BJ (cell line): ENCODE results near the gene COLEC12. TPM values are rescaled to one million over a fixed set of nuclear protein-coding genes. Genes with fewer than 3 reads are reported as not detected.

Experiments used
- CTCF ChIA-PET: fragments of 350-600 bp; formaldehyde crosslinking; extraction: SDS; loops from one replicate; lab custom pipeline; 2021; ENCODE audit warnings: antibody characterized with exemption, inconsistent platforms; lab: Yijun Ruan, JAX
- POLR2A ChIA-PET: fragments of 300-600 bp; sonication (Branson Sonifier 250); formaldehyde crosslinking; extraction: SDS; loops from one replicate; lab custom pipeline; 2021; ENCODE audit warnings: antibody characterized with exemption; lab: Charles Lee
- DNase-seq: peaks from one replicate; pipeline ENCODE4 v3.0.0-alpha.2; 2011; ENCODE audit warnings: low read depth
- H3K27me3 ChIP-seq: 2 replicates; pipeline ENCODE4 v1.6.0; 2011; ENCODE audit warnings: low read length; ENCODE audit not compliant: control insufficient read depth, insufficient read depth
- H3K36me3 ChIP-seq: 2 replicates; pipeline ENCODE4 v1.5.1; 2011; ENCODE audit warnings: low read length; ENCODE audit not compliant: control insufficient read depth, insufficient read depth
- H3K4me3 ChIP-seq: 2 replicates; pipeline ENCODE4 v1.5.1; 2011; ENCODE audit warnings: low read depth, mild to moderate bottlenecking, control low read depth, low read length
- polyA plus RNA-seq: library from polyadenylated mRNA; depleted of rRNA; stranded (reverse); fragments of >200 nt; gene quantifications from 2 replicates; pipeline ENCODE4 v1.2.3, GENCODE V29; 2011
- TF ChIP-seq, protein P1 (sequence below): IDR thresholded peaks from 2 replicates; pipeline ENCODE4 v1.5.1; 2011; ENCODE audit warnings: low read depth, mild to moderate bottlenecking, control low read depth, inconsistent platforms, low read length, moderate library complexity; ENCODE audit not compliant: insufficient read depth

COLEC12 gene
- polyA plus RNA-seq, 1 experiment: 41.1 TPM

DNA sequence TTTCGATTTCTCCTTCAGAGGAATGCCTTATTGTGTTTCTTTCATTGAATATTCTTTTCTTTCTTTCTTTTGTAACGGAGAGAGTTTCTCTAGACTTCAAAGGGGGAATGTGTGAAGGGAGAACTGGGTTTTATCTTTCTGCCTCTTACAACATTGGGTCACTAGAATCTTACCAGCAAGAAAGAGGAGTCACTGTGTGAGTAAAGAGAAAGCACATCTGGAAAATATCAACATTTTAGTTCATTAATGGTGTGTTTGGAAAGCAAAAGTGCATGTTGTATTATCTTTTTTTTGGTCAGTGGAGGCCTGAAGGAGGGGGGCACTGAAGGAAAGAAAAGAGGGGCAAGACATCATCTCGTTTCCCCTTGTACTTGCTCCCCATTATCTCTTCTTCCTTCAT lies 146.0 kb downstream of the COLEC12 start:
- H3K27me3 ChIP-seq: no peaks in the 10 kb centered on the region
- no peak overlapping the region for H3K4me3 ChIP-seq
- TF ChIP-seq, protein P1, sequence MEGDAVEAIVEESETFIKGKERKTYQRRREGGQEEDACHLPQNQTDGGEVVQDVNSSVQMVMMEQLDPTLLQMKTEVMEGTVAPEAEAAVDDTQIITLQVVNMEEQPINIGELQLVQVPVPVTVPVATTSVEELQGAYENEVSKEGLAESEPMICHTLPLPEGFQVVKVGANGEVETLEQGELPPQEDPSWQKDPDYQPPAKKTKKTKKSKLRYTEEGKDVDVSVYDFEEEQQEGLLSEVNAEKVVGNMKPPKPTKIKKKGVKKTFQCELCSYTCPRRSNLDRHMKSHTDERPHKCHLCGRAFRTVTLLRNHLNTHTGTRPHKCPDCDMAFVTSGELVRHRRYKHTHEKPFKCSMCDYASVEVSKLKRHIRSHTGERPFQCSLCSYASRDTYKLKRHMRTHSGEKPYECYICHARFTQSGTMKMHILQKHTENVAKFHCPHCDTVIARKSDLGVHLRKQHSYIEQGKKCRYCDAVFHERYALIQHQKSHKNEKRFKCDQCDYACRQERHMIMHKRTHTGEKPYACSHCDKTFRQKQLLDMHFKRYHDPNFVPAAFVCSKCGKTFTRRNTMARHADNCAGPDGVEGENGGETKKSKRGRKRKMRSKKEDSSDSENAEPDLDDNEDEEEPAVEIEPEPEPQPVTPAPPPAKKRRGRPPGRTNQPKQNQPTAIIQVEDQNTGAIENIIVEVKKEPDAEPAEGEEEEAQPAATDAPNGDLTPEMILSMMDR: no peak
- H3K36me3 ChIP-seq: peaks cover 4% of the 10 kb centered on the region
- no peak for DNase-seq
- ChIA-PET POLR2A (no interaction called here), CTCF (no interaction called here)

DNA sequence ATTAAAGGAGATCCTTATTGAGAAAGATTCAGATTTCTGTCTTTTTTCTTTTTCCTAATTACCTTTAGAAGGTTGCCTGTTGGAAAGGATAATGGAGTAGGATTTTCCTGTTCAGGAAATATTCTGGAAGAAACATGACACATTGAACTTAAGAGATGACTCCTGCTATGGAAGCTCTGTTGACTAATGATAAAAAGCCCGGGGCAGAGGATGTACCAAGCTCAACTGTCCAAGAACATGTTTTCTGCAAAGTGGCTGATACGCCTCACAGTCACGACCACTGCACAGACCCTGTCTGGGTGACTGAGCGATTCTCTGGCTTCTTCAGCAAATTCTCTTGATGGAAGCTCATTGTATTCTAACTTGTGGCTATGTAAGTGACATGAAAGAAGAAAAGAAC lies 146.5 kb downstream of the COLEC12 start:
- ChIA-PET POLR2A (no interaction called here), CTCF (interaction anchor here (0.7 kb wide), 1 partner anchor 71 kb away, joined by 3 read pairs; no protein-coding TSS in a partner anchor)
- TF ChIP-seq, protein P1: no peak
- no peak for DNase-seq
- H3K4me3 ChIP-seq: no peak overlapping the region
- H3K27me3 ChIP-seq: no peaks in the 10 kb centered on the region
- peaks cover 5% of the 10 kb centered on the region for H3K36me3 ChIP-seq

DNA sequence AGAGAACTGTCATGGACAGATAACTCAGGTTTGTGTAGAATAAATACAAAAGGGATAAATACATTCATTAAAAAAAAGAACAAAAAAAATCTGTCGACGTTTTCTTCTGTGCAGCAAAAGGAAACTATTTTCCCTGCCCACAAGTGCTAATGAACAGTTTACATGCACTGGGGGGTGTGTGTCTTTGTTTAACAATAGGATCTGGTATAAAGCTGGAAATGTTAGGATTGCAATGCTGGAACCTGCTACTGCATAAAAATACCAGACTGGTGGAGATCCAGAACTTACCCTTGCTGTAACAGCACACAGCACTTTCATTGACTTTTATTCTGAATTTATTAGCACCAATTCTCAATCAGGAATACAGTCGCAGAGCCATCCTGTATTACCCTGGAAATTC lies 148.1 kb downstream of the COLEC12 start:
- Histone ChIP-seq H3K27me3 (no peaks in the 10 kb centered on the region), H3K36me3 (peaks cover 5% of the 10 kb centered on the region), H3K4me3 (no peak overlapping the region)
- CTCF ChIA-PET: interaction anchor here (1.5 kb wide), 1 partner anchor 12 kb away, joined by 6 read pairs; no protein-coding TSS in a partner anchor
- no peak for DNase-seq
- TF ChIP-seq, protein P1: no peak
- POLR2A ChIA-PET: no interaction called here

DNA sequence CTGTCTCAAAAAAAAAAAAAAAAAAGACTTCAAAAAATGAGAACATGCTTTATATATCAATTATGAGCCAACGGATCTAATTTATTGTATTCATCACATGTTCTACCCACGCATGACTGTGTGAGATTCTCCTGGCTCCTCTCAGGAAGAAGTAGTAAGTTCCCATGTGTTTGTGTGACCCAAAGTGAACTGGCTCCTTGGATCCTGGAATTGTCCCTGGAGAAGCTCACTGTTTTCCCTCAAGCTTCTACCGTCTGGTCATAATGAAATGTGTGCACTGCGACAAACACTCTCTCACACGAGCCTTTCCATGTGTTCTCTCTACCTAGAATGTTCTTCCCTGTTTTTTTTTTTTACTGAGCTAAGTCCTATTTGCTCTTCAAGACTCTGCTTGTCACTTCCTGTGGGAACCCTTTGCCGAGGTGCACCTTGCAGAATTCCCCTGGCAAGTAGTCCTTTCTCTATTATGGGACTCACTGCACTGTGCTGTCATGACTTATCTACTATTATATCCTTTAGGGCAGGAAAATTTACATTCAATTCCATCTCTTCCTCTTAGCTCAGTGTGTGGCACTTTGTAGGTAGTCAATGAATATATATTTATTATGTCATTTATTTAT lies 149.4 kb downstream of the COLEC12 start:
- TF ChIP-seq, protein P1: no peak
- CTCF ChIA-PET: interaction anchor here (1.1 to 1.5 kb wide), 3 partner anchors 10 to 489 kb away, joined by 3 to 6 read pairs (median 3); no protein-coding TSS in a partner anchor
- Histone ChIP-seq H3K4me3 (no peak overlapping the region), H3K27me3 (no peaks in the 10 kb centered on the region), H3K36me3 (peaks cover 8% of the 10 kb centered on the region)
- POLR2A ChIA-PET: no interaction called here
- no peak for DNase-seq

DNA sequence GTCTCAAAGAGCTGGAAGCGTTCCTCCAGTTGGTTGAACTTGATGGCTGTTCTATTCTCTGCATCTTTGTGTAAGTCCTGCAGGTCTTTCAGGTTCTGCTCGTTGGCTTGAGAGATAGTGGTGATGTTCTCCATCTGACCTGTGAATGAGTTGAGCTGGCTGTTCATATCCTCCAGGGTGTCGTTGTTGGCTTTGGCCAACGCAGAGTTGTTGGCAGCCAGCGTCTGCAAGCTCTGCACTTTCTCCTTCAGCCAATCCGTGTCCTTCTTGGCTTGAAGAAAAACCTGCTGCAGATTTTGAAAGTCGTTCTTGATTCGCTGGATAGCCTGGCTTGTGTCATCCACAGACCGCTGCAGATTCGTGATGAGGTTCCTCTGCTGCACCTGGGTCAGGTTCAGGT lies 153.9 kb downstream of the COLEC12 start:
- H3K36me3 ChIP-seq: peaks cover 17% of the 10 kb centered on the region
- DNase-seq: no peak
- H3K4me3 ChIP-seq: no peak overlapping the region
- H3K27me3 ChIP-seq: no peaks in the 10 kb centered on the region
- TF ChIP-seq, protein P1: no peak
- CTCF ChIA-PET: no interaction called here
- POLR2A ChIA-PET: no interaction called here
